Activated CD8-positive, alpha-beta memory T cell treated with anti-CD3 and anti-CD28 coated beads for 4 hours (primary cell): ENCODE measurements around the gene DDTL.
"Not testable (repeated sequence)": the region's sequence is repeated elsewhere in the genome, so short reads cannot be mapped to it uniquely, and the experiment has no call there.

Experiments used
- DNase-seq, 2 donors: peaks; one replicate each; pipeline ENCODE4 v3.0.0-alpha.2; 2020; ENCODE audit warnings: low read depth in 2 of 2

Gene DDTL

GRCh38 chr22:23966568-23966967, at the start of gene DDTL:
TSS of gene DDTL (plus strand) at chr22:23966888. CDS start at chr22:23966915, 27 bp downstream.
- not testable (repeated sequence) for DNase-seq

GRCh38 chr22:23920267-23920611, 46.4 kb upstream of the DDTL start:
- not testable (repeated sequence) for DNase-seq

GRCh38 chr22:23921586-23922201, 45.0 kb upstream of the DDTL start:
- DNase-seq, result not testable (repeated sequence)

- no peak for DNase-seq
Measured at GRCh38 chr22:23922921-23923320, 43.8 kb upstream of the DDTL start.

GRCh38 chr22:23925020-23925606, 41.6 kb upstream of the DDTL start:
- DNase-seq, result no peak

- DNase-seq, result no peak
Measured at GRCh38 chr22:23926561-23926960, 40.1 kb upstream of the DDTL start.

GRCh38 chr22:23938328-23939016, 28.2 kb upstream of the DDTL start:
- no peak for DNase-seq

- DNase-seq, result no peak
Measured at GRCh38 chr22:23939017-23939357, 27.7 kb upstream of the DDTL start.

GRCh38 chr22:23940166-23940565, 26.5 kb upstream of the DDTL start:
- DNase-seq, result not testable (repeated sequence)

GRCh38 chr22:23947391-23947790, 19.3 kb upstream of the DDTL start:
- not testable (repeated sequence) for DNase-seq

GRCh38 chr22:23949764-23950163, 16.9 kb upstream of the DDTL start:
- DNase-seq, result not testable (repeated sequence)

- DNase-seq, result not testable (repeated sequence)
Measured at GRCh38 chr22:23951383-23951782, 15.3 kb upstream of the DDTL start.

- DNase-seq, result not testable (repeated sequence)
Measured at GRCh38 chr22:23952794-23953405, 13.8 kb upstream of the DDTL start.

GRCh38 chr22:23953485-23953884, 13.2 kb upstream of the DDTL start:
- DNase-seq, result not testable (repeated sequence)

- DNase-seq, result not testable (repeated sequence)
Measured at GRCh38 chr22:23954193-23954990, 12.3 kb upstream of the DDTL start.

GRCh38 chr22:23954991-23955305, 11.7 kb upstream of the DDTL start:
- not testable (repeated sequence) for DNase-seq

- DNase-seq, result not testable (repeated sequence)
Measured at GRCh38 chr22:23955886-23956285, 10.8 kb upstream of the DDTL start.

- DNase-seq, result peak; percentile 57 to 60
Measured at GRCh38 chr22:23956301-23956900, 10.3 kb upstream of the DDTL start.

GRCh38 chr22:23961084-23961771, 5.5 kb upstream of the DDTL start, which contains the start of gene GSTT2B:
TSS of gene GSTT2B (minus strand) at chr22:23961195. CDS start at chr22:23961131, 64 bp downstream.
- not testable (repeated sequence) for DNase-seq

GRCh38 chr22:23966094-23966493, 594 bp upstream of the DDTL start:
- DNase-seq, result not testable (repeated sequence)

GRCh38 chr22:23969071-23969470, 2.4 kb downstream of the DDTL start:
- DNase-seq, result no peak
